DND-41 (cell line): ENCODE results near the gene KLF1.
"Not testable (repeated sequence)": the region's sequence is repeated elsewhere in the genome, so short reads cannot be mapped to it uniquely, and the experiment has no call there.

ENCODE experiments used
- CTCF ChIP-seq: IDR thresholded peaks from 2 replicates; pipeline ENCODE4 v1.5.1; 2012; ENCODE audit warnings: borderline replicate concordance, low read length, moderate library complexity, mild to moderate bottlenecking; ENCODE audit not compliant: poor library complexity, severe bottlenecking; ENCODE audit errors: extremely low read depth
- EZH2 ChIP-seq: IDR thresholded peaks from 3 replicates; pipeline ENCODE4 v1.6.1; 2012; ENCODE audit warnings: borderline replicate concordance, low read depth, mild to moderate bottlenecking, moderate library complexity, low read length, inconsistent platforms; ENCODE audit not compliant: severe bottlenecking

- not testable (repeated sequence) for TF ChIP-seq EZH2, CTCF
These were observed 28.9 kb upstream of the KLF1 start for GRCh38 chr19:12915860-12916259.
